Measurements from ENCODE around the gene ABLIM2.

- no peak for TF ChIP-seq CTCF (conservative IDR thresholded peaks at IDR 0.05; ENCODE audit: low read depth, low read length)
- TF ChIP-seq EZH2 (IDR thresholded peaks at IDR 0.05; ENCODE audit: borderline replicate concordance, low read depth, low read length, poor library complexity, severe bottlenecking), result no peak
Observed at GRCh38 chr4:8199594-8200301, 41.1 kb upstream of the ABLIM2 start.
